CD4-positive, alpha-beta T cell treated with Interleukin-12 subunit alpha and Interleukin-12 subunit beta, for 1 hour (primary cell): ENCODE data around the gene CFAP100.

Source experiments
- DNase-seq: peaks from one replicate; pipeline ENCODE4 v3.0.0-alpha.2; 2020

Gene CFAP100

DNA sequence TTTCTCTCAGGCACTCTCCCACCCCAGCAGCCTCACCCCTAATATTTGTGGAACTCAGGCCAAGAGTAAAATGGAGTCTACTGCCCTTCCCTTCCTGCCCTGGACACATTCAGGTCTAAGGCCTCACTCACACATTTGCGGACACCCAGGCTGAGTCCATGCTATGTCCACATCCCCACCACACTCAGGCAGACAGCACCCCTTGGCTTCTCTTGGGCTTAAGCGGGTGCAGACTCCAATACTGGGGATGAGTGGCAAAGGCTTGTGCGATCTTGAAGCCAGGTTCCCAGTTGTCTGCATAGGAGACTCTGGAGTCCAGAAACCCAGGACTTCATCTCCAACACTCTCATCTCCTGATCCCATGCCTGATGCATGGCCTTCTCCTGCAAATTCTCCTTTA, 17.5 kb upstream of the CFAP100 start:
- DNase-seq, result no peak

DNA sequence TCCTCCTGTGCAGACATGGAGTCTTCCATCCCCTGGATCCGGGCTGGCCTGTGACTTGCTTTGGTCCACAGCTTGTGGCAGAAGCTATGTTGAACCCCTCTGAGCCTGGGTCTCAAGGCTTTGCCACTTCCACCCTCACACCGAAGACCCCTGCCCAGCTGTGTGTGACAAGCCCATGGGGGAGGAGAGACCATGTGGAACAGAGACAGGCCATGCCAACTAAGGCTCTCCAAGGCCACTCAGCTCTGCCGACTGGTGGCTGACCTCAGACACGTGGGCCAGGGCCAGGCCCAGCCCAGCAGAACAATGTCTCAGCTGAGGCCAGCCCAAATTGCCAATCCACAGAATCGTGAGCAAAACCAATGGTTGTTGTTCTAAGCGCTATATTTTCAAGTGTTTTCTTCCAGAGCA, 16.4 kb upstream of the CFAP100 start:
- no peak for DNase-seq

DNA sequence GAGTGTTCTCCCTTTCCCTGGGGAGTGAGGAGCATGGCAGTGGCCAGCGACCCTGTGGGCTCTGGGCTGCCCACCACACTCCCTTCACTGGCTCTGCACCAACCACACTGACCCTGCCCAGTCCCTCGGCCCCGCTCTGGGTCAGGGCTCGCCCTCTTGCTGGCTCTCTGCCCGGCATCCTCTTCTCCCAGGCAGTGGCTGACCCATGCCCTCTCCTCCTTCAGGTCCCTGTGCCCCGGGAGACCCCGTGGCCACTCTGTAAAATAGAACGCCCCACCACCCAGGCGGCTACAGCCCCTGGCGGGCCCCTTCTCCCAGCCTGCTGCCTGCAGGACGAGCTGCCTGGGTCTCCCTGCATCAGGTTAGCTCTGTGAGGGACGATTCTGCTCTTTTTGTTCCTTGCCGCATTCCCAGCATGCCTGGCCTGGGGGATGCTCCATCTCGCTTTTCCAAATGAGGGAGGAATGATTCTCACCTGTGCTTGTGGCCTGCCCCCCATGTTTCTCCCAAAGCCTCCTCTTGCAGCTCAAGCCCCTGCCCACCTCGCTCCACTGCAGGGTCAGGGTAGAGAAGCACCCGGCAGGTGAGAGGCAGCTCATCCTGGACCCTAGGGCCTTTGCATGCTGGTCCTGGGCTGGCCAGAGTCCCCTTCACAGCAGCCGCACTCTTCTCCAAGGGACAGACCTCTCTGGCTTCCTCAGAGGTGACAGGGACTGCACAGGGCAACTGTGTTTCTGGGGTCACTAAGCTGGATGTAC, 14.5 kb upstream of the CFAP100 start:
- DNase-seq, result no peak

GRCh38 chr3:126381966-126382365, 12.7 kb upstream of the CFAP100 start:
- no peak for DNase-seq

GRCh38 chr3:126389112-126389793, 5.5 kb upstream of the CFAP100 start:
- peak; percentile 30 for DNase-seq

- DNase-seq, result no peak
These were observed 4.9 kb upstream of the CFAP100 start for GRCh38 chr3:126389794-126390146.

GRCh38 chr3:126390201-126390600, 4.5 kb upstream of the CFAP100 start:
- DNase-seq, result no peak

DNA sequence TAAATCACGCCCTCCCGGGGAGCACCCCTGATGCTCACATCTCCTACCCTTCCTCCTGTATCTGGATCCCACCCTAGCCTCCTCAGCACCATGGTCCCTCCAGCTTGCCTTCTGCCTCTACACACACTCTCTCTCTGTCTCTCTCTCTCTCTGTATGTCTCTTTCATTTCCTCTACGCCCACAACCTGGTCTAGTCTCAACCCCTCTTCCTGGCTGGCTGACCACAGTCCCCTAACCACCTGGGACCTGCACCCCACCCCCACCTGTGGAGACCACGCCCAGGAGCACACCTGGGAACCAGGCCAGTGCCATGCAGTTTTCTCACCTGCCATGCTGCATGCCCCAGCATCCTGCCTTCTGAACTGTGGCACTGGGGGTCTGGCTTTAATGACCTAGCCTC, 4.0 kb upstream of the CFAP100 start:
- DNase-seq, result no peak

DNA sequence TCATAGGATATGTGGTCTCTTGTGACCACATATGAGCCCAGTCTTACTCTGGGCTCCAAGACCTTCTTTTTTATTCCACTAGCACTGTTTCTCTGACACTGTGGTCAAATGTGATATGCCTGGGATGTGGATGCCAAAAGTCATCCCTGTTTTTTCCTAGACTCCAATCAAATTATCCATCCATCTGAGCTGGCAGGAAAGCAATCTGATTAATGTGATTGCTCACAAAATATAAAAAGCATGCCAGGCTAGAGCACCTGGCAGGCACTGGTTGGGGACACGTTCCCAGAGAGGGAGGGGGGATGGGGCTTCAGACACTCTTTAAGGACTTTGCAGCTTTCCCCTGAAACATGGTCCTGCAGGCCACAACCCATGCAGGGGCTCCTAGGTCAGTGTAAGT, 3.1 kb upstream of the CFAP100 start:
- no peak for DNase-seq

- DNase-seq, result no peak
These were observed 2.5 kb upstream of the CFAP100 start for GRCh38 chr3:126392246-126392645.

- no peak for DNase-seq
These were observed 1.1 kb upstream of the CFAP100 start for GRCh38 chr3:126393563-126393962.

GRCh38 chr3:126394977-126395321, 240 bp downstream of the CFAP100 start:
- DNase-seq, result no peak

- DNase-seq, result no peak
These were observed 1.3 kb downstream of the CFAP100 start for GRCh38 chr3:126395846-126396513.

DNA sequence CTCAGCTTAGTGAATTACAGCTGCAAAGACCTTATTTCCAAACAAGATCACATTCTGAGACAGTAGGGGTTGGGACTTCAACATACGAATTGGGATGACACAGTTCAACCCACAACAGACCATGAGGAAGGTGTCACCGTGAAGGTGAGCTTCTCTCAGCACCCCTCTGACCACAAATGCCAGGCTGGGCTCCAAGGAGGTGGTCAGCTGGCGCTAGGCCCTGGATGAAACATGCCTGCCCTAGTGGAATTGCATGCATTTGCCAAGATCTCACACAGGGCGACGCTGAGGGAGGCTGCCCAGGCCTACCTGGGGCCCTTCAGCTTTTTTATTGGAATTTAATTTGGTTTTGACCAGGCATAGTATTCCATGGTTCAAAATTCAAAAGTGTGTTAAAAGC, 1.8 kb downstream of the CFAP100 start:
- DNase-seq, result no peak

- DNase-seq, result no peak
These were observed 3.1 kb downstream of the CFAP100 start for GRCh38 chr3:126397610-126398422.

GRCh38 chr3:126398423-126399350, 4.0 kb downstream of the CFAP100 start:
- no peak for DNase-seq

DNA sequence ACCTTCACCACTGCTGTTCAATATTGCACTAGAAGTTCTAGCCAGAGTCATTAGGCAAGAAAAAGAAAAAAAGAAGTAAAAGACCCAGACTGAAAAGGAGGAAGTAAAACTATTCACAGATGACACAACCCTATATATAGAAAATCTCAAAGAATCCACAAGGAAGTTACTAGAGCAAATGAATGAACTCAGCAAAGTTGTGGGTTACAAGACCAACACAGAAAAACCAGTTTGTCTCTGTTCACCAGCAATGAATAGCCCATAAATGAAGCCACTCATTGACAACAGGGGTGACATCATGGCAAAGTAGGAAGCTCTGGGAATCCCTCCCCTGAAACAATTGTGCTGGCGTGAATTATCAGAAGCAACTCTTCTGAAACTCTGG, 4.6 kb downstream of the CFAP100 start:
- DNase-seq, result no peak

DNA sequence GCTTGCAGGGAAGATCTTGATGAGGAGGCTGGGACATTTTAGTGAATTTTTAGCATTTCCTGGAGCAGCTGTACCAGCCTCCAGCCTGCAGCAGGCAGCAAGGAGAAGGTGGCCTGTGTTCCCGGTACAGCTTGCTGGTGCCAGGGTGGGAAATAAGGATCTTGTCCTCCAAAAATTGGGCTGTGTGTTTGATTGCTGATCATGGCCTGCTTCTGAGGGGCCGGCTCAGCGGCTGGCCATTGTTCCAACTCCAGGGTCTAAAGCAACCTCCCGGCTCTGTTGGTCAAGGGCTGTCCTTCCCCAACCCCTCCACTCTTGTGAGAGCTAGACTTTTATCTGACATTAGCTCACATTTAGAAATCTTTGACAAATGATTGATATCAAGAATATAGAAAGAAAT, 5.0 kb downstream of the CFAP100 start:
- DNase-seq, result no peak

GRCh38 chr3:126401611-126402160, 7.0 kb downstream of the CFAP100 start:
- no peak for DNase-seq

- no peak for DNase-seq
These were observed 7.5 kb downstream of the CFAP100 start for GRCh38 chr3:126402178-126402577.

DNA sequence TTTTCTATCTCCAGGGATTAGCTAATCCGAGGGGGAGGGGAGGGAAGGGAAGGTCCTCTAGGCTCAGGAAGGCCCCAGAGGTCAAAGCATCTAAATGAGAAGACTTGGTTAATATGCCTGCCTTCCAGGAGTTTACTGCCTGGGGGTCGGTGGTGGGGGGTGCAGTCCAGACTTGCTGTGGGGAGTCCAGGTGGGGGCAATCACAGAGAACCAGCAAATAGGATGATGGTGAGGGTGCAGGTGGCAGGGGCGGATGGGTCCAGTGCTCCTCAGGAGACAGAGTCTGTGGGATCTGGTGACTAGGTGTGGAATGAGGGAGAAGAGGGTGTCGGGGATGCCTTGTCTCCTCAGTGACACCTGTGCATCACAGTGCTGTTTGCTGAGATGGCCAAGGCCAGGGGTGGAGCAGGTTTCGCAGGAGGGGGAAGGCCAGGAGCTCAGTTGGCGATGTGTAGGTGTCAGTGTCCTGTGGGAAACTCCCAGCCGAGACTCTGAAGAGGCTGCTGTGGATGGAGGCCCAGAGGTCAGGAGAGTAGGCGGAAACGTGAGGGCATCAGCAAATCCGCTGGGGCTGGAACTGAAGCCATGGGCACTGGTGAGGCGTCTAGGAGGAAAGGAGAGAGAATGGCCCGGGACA, 8.1 kb downstream of the CFAP100 start:
- DNase-seq, result no peak
